Measurements from ENCODE around the gene CBX6.

DNA sequence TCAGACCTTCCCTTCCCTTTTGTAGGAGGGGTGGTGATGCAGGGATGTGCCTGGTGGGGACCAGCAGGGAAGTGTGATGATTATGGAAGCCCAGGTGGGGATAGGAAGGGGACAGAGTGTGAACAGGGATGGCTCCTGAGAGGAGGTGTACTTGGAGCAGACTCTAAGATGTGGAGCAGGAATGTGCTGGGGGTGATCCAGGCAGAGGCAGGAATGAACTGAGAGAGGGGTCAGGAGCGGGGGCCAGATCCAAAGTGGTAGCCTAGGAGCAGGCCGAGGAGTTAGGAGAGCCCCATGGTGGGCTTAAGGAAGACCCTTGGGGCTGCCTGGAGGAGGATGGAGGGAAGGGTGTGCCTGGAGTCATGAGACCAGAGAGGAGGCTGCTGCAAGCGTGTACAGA lies 31.9 kb downstream of the CBX6 start:
- no peak for TF ChIP-seq EZH2phosphoT487 (IDR thresholded peaks at IDR 0.05; ENCODE audit: insufficient read depth, low read depth)
- TF ChIP-seq EZH2 (IDR thresholded peaks at IDR 0.05; ENCODE audit: insufficient read depth, poor library complexity, severe bottlenecking): no peak
